K562 (cell line): ENCODE results near the gene DGKA. TPM values are rescaled to one million over a fixed set of nuclear protein-coding genes. Genes with fewer than 3 reads are reported as not detected.

Experiments used
- COPS2 ChIP-seq: fragments of 450-650 bp; conservative IDR thresholded peaks from 2 replicates; pipeline ENCODE4 v1.6.1; 2016; ENCODE audit warnings: mild to moderate bottlenecking, moderate library complexity
- EWSR1 ChIP-seq: fragments of 450-650 bp; IDR thresholded peaks from 2 replicates; pipeline ENCODE4 v1.6.1; 2018; ENCODE audit warnings: borderline replicate concordance, mild to moderate bottlenecking, low read depth, moderate library complexity; ENCODE audit not compliant: partially characterized antibody
- FOXM1 ChIP-seq, 2 experiments: fragments of 450-650 bp in 1 of 2; sonication (generic) in 1 of 2; formaldehyde crosslinking in 1 of 2; IDR thresholded peaks; 2 replicates each; pipeline versions ENCODE4 v1.6.1 to v1.9.0; 2017 to 2022; ENCODE audit warnings: low read depth in 2 of 2, mild to moderate bottlenecking in 2 of 2, missing genetic modification reagents in 1 of 2, moderate library complexity in 1 of 2
- HDAC1 ChIP-seq, 2 experiments: fragments of 450-650 bp; IDR thresholded peaks; 2 replicates each; pipeline ENCODE4 v1.6.1; 2016 to 2017; ENCODE audit warnings: inconsistent platforms in 1 of 2, mild to moderate bottlenecking in 1 of 2, moderate library complexity in 1 of 2
- HLTF ChIP-seq: fragments of 450-650 bp; IDR thresholded peaks from 2 replicates; pipeline ENCODE4 v1.6.1; 2016
- NCOR1 ChIP-seq: fragments of 450-650 bp; IDR thresholded peaks from 2 replicates; pipeline ENCODE4 v1.6.1; 2016; ENCODE audit warnings: mild to moderate bottlenecking, moderate library complexity
- SREBF2 ChIP-seq: sonication (generic); formaldehyde crosslinking; IDR thresholded peaks from 2 replicates; pipeline ENCODE4 v1.4.0; 2020; ENCODE audit warnings: mild to moderate bottlenecking, missing genetic modification reagents
- STAG1 ChIP-seq: sonication (generic); formaldehyde crosslinking; IDR thresholded peaks from 2 replicates; pipeline ENCODE4 v1.5.0; 2020; ENCODE audit warnings: missing genetic modification reagents, borderline replicate concordance
- TSC22D4 ChIP-seq: fragments of 450-650 bp; IDR thresholded peaks from 2 replicates; pipeline ENCODE4 v1.6.1; 2016; ENCODE audit warnings: missing genetic modification characterization, missing biosample characterization, control low read depth
- ZNF274 ChIP-seq: IDR thresholded peaks from 2 replicates; pipeline ENCODE4 v1.6.1; 2011; ENCODE audit warnings: low read depth, mild to moderate bottlenecking, low read length, moderate library complexity, borderline replicate concordance
- ZNF316 ChIP-seq: fragments of 450-650 bp; IDR thresholded peaks from 2 replicates; pipeline ENCODE4 v1.6.1; 2016
- ZNF707 ChIP-seq: fragments of 250-450 bp; sonication (Bioruptor Pico); conservative IDR thresholded peaks from 2 replicates; pipeline ENCODE4 v1.8.0; 2022; ENCODE audit warnings: inconsistent platforms, mild to moderate bottlenecking, moderate library complexity
- ZSCAN32 ChIP-seq: fragments of 450-650 bp; formaldehyde crosslinking; IDR thresholded peaks from 2 replicates; pipeline ENCODE4 v1.4.0; 2020; ENCODE audit warnings: mild to moderate bottlenecking, moderate library complexity
- polyA plus RNA-seq, 8 experiments: library from polyadenylated mRNA; depleted of rRNA in 4 of 8; stranded (reverse) in 5 of 8; unstranded in 3 of 8; fragments of >200 nt; fragmentation: Nextera tagmentation in 2 of 8; fragmentation: Illumina TruSeq in 1 of 8; extraction: Ambion mirVana in 2 of 8; extraction: Trizol in 1 of 8; gene quantifications; 2 replicates each; pipeline versions ENCODE4 v1.2.1 to v1.2.3, GENCODE V29; 2011 to 2014; ENCODE audit warnings: inconsistent platforms in 1 of 8, missing spikeins in 1 of 8
- total RNA-seq, 7 experiments: library from RNA; depleted of rRNA in 6 of 7; stranded (reverse); fragments of >200 nt in 6 of 7; fragmentation: Illumina TruSeq in 2 of 7; extraction: Trizol in 2 of 7; gene quantifications; 2 replicates each; pipeline versions ENCODE4 v1.2.1 to v1.2.3, GENCODE V29; 2011 to 2021; ENCODE audit warnings: low replicate concordance in 1 of 7
- TF ChIP-seq, protein P1 (sequence below): fragments of 450-650 bp; IDR thresholded peaks from 2 replicates; pipeline ENCODE4 v1.7.1; 2018; ENCODE audit warnings: mild to moderate bottlenecking, low read depth; ENCODE audit not compliant: partially characterized antibody
- TF ChIP-seq, protein P2 (sequence below): fragments of 250-450 bp; sonication (Bioruptor Pico); IDR thresholded peaks from 2 replicates; pipeline ENCODE4 v1.4.0; 2020; ENCODE audit warnings: borderline replicate concordance
- TF ChIP-seq, protein P3 (sequence below), 2 experiments: fragments of 450-650 bp; IDR thresholded peaks; 2 replicates each; pipeline ENCODE4 v1.6.1; 2016
- TF ChIP-seq, protein P4 (sequence below): sonication (generic); formaldehyde crosslinking; IDR thresholded peaks from 2 replicates; pipeline ENCODE4 v1.8.0; 2023; ENCODE audit warnings: mild to moderate bottlenecking, missing genetic modification reagents

Gene DGKA
- total and polyA plus RNA-seq, 9 of the 15 experiments (the other 6 are each of a cell fraction or from before 2014, with no cell fraction given): 3.4 to 12.4 (median 6.2) TPM

DNA sequence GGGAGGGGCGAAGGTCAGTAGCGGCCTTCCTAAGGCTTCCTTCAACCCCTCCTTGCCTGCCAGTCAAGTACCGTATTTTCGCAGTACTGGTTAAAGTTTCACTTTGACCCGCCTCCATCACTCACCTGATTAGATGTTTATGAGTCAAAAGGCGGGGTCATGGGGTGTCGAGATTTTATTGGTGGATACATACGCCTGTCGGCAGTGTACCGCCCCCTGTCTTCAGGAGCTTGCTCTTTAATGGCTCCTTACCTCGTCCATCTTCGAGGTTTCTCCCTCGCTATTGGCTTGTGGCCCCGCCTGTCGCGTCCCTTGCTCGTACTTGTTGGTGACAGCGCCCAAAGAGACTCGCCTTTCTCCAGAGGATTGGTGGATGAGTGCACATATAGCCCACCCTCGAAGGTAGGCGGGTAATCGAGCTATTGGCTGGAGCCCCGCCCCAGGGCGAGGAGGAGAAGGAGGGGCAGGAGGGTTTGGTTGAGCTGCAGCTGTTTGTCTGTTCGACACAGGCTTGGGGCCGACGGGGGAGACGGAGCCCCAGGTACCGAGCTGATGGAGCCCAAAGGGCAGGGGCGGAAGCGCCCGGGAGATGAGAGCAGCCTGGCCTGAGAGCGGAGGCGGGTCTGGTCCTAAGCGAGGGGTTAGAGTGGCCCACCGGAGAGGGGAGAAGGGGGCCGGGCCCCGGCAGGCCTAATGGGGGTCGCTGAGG, 42.8 kb downstream of the DGKA start, which contains the start of gene RAB5B (continued):
- TF ChIP-seq, protein P1, sequence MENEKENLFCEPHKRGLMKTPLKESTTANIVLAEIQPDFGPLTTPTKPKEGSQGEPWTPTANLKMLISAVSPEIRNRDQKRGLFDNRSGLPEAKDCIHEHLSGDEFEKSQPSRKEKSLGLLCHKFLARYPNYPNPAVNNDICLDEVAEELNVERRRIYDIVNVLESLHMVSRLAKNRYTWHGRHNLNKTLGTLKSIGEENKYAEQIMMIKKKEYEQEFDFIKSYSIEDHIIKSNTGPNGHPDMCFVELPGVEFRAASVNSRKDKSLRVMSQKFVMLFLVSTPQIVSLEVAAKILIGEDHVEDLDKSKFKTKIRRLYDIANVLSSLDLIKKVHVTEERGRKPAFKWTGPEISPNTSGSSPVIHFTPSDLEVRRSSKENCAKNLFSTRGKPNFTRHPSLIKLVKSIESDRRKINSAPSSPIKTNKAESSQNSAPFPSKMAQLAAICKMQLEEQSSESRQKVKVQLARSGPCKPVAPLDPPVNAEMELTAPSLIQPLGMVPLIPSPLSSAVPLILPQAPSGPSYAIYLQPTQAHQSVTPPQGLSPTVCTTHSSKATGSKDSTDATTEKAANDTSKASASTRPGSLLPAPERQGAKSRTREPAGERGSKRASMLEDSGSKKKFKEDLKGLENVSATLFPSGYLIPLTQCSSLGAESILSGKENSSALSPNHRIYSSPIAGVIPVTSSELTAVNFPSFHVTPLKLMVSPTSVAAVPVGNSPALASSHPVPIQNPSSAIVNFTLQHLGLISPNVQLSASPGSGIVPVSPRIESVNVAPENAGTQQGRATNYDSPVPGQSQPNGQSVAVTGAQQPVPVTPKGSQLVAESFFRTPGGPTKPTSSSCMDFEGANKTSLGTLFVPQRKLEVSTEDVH: no peak
- TF ChIP-seq NCOR1: no peak
- no peak for TF ChIP-seq STAG1 (CRISPR knock-in tag)
- TF ChIP-seq, protein P2, sequence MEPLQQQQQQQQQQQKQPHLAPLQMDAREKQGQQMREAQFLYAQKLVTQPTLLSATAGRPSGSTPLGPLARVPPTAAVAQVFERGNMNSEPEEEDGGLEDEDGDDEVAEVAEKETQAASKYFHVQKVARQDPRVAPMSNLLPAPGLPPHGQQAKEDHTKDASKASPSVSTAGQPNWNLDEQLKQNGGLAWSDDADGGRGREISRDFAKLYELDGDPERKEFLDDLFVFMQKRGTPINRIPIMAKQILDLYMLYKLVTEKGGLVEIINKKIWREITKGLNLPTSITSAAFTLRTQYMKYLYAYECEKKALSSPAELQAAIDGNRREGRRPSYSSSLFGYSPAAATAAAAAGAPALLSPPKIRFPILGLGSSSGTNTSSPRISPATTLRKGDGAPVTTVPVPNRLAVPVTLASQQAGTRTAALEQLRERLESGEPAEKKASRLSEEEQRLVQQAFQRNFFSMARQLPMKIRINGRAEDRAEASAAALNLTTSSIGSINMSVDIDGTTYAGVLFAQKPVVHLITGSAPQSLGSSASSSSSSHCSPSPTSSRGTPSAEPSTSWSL: no peak
- no peak for TF ChIP-seq ZNF316
- TF ChIP-seq COPS2: no peak
- TF ChIP-seq ZNF707 (CRISPR knock-in tag): no peak
- no peak for TF ChIP-seq SREBF2
- no peak for TF ChIP-seq ZSCAN32
- TF ChIP-seq, protein P3, sequence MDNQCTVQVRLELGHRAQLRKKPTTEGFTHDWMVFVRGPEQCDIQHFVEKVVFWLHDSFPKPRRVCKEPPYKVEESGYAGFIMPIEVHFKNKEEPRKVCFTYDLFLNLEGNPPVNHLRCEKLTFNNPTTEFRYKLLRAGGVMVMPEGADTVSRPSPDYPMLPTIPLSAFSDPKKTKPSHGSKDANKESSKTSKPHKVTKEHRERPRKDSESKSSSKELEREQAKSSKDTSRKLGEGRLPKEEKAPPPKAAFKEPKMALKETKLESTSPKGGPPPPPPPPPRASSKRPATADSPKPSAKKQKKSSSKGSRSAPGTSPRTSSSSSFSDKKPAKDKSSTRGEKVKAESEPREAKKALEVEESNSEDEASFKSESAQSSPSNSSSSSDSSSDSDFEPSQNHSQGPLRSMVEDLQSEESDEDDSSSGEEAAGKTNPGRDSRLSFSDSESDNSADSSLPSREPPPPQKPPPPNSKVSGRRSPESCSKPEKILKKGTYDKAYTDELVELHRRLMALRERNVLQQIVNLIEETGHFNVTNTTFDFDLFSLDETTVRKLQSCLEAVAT (IDR thresholded peaks at IDR 0.05): peak; percentile 27 to 99; a peak in 2 of 4 replicates
- TF ChIP-seq, protein P4, sequence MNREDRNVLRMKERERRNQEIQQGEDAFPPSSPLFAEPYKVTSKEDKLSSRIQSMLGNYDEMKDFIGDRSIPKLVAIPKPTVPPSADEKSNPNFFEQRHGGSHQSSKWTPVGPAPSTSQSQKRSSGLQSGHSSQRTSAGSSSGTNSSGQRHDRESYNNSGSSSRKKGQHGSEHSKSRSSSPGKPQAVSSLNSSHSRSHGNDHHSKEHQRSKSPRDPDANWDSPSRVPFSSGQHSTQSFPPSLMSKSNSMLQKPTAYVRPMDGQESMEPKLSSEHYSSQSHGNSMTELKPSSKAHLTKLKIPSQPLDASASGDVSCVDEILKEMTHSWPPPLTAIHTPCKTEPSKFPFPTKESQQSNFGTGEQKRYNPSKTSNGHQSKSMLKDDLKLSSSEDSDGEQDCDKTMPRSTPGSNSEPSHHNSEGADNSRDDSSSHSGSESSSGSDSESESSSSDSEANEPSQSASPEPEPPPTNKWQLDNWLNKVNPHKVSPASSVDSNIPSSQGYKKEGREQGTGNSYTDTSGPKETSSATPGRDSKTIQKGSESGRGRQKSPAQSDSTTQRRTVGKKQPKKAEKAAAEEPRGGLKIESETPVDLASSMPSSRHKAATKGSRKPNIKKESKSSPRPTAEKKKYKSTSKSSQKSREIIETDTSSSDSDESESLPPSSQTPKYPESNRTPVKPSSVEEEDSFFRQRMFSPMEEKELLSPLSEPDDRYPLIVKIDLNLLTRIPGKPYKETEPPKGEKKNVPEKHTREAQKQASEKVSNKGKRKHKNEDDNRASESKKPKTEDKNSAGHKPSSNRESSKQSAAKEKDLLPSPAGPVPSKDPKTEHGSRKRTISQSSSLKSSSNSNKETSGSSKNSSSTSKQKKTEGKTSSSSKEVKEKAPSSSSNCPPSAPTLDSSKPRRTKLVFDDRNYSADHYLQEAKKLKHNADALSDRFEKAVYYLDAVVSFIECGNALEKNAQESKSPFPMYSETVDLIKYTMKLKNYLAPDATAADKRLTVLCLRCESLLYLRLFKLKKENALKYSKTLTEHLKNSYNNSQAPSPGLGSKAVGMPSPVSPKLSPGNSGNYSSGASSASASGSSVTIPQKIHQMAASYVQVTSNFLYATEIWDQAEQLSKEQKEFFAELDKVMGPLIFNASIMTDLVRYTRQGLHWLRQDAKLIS: 0 out of 2 replicates have a peak, but pooled peaks have one; percentile 75
- TF ChIP-seq HLTF: no peak; the same call in 1 of the 2 replicates
- TF ChIP-seq FOXM1 (IDR thresholded peaks at IDR 0.05; ENCODE audit: low read depth): peak; percentile 87
- no peak for TF ChIP-seq FOXM1 (CRISPR knock-in tag; IDR thresholded peaks at IDR 0.05; ENCODE audit: low read depth)
- peak in 1 of 2 experiments; percentile 93; a peak in 2 of 4 replicates for TF ChIP-seq HDAC1 (IDR thresholded peaks at IDR 0.05)
- no peak for TF ChIP-seq TSC22D4 (tag)
- TF ChIP-seq ZNF274: no peak
- TF ChIP-seq EWSR1: no peak
